GM19468 (cell line): ENCODE results near the gene PTPRR.

Source experiments
- ATAC-seq: cut with Tn5 transposase; IDR thresholded peaks from one replicate; pipeline ENCODE4 v1.9.1; 2021; ENCODE audit warnings: mild to moderate bottlenecking, moderate library complexity, moderate number of reproducible peaks; ENCODE audit not compliant: unreplicated experiment; ENCODE audit errors: extremely low read depth

PTPRR gene

DNA sequence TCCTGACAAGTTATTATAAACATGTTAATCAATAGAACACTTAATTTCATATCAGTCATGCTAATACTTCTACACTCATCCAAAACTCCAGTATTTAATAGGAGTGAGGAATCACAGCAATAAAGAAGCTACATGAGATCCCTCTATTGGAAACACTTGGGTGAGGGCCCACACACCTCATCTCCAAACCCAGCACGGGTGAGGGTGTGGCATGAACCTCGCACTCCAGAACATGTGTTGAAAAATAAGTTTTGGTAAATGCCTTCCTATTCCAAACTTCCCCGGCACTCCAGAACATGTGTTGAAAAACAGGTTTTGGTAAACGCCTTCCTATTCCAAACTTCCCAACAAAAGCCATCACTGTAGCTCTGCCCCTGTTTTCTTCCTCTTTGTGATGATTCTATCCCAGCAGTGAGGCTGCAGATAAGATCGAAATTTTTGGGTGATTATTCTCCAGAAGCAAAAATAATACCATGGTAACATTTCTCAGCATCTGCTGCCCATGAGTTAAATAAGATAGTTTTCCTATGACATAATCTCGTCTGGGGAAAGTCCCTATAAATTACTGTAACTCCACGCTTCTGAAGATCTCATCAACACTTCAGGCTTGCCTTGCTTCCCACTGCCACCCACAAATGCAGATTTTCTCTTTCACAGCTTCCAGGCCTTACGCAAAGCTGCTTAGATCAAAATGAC is 258.9 kb downstream of the PTPRR start:
- ATAC-seq = no peak

DNA sequence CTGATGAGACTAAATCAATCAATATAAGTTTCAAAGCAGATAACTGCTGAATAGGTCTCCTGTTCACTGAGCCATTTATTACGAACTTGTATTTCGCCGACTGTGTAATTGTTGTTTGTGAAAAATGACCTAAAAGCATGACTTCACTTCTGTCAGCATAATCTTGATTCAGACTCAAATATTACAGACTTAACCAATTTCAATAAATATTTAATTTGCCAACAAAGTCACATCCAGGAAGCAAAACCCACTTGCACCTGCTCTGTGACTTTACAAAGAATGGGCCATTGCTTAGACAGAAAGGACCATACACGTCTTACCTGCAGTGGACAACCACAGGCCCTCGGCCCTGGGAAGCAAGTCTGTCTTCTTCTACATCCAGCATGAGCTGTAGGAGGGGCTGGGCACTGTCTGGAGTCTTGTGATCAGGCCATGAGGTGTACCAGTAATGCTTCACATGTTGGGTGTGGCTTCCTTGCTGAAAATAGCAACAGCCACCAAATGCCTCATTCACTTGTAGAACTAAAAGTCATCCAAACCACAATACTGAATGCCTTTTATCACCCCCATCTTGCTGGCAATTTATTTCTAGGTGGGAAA is 259.8 kb downstream of the PTPRR start:
- no peak for ATAC-seq

DNA sequence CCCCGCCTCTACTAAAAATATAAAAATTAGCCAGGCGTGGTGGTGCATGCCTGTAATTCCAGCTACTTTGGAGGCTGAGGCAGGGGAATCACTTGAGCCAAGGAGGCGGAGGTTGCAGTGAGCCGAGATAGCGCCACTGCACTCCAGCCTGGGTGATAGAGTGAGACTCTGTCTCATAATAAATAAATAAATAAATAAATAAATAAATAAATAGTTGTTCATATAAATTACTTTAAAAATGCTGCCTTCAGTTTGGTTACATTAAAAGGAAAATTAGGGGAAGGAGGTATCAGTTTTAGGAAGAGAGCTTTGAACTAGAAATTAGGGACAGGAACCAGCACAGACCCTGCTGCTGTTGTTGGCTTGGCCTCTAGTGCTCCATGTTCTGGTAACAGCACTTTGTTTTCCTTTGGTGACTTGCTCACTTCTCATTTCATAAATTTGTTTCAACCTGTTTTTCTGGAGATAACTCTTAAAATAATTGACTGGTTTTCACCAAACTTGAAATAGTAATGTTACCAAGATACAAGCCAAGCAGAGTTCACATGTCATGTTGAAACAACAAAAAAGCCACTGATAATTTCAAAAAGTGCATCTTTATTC is 260.4 kb downstream of the PTPRR start:
- ATAC-seq = no peak

DNA sequence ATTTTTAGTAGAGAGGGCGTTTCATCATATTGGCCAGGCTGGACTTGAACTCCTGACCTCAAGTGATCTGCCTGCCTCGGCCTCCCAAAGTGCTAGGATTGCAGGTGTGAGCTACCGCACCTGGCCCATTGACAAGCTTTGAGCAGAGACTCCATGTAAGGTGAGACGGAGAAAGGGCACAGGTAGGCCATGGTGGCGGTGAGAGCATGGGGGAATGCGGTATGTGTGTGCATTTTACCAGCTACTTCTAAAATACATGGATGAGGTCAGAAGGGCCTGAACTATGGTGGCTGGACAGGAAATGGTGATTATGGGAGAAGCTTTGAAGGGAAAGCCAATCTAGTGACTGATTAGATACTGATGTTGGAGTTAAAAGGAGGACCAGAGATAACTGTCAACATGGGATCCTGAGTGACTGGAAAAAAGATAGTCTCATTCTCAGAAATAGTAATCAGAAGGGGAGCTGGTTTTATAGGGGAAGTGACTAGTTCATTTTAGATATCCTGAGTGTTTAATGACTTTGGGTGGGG is 261.4 kb downstream of the PTPRR start:
- no peak for ATAC-seq

DNA sequence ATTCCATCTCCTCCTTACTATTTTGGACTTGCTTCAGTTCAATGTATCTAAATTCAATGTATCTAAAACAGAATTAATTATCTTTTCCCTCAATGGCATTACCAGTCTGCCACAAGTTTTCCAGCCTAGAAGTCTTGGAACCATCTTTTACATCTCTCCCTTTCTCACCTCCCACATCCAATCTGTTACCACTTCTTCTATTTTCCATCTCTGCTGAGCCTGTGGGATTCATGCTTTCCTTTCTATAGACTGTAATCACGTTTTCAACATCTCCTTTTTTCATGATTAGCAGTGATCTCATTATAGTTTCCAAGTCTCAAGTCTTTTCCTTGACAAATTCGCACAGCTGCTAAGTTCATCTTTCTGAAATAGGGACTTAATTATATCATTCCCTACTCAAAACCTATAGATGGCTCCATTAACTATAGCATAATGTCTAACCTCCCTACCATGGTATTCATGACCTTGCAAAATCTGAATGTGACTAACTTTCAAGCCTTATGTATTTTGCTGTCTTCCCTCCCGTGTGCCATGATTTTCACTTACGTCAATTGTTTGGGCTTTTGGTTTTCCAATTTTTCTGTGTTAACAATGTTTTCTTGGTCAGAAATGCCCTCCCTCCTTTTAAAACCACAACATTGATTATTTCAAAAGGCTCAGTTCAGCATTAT is 262.8 kb downstream of the PTPRR start:
- ATAC-seq = no peak

DNA sequence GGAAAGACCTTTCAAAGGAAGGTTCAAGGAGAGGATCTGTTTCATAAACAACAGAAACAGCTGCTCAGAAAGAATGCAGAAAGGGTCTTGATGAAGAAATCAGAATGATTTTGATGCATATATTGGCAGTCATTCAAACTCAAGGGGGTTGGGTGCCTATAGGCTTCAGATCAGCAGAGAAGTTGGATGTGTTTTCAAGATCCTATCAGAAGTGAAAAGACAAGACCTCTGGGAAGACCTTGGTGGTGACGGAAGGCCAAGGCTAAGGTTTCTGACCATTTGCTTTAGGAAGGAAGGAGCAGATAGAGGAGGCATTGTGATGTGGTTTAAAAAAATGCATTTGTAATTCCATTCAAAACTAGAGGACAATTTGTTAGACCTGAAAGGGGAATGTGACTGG is 268.1 kb downstream of the PTPRR start:
- no peak for ATAC-seq

DNA sequence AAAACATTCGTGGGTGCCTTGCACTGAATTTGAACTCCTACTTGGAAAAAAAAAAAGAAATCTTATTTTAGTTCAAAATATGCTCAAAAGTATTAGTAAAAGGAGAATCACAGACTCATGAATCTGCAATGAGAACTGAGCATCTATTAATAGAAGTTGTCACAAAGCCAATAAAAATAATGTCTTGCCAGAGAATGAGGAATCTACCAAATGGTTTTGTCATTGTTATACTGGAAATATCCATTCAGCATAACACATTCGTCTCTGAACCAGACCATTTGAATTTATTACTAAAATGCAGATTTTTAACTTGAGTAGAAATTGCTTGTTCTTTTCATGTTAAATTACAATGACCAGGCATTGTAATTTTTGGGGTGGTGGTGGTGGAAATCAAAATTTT is 271.7 kb downstream of the PTPRR start:
- ATAC-seq = no peak

DNA sequence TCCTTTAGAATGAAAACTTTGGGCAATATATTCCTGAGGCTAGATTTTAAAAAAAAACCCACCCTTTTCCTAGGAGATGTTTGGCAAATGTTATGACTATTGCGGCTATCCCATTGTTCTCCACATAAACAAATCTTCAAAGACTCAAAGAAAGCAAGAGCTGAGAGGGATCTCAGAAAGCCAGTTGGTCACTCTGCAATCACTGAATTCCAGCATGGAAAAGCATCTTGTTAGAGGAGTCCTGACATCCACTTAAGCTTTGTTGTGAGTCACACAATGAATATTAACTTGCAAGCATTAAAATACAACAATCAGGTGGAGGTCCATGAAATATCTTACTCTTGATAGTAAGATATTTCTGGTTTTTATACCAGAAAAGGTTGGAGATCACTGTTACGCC is 272.3 kb downstream of the PTPRR start:
- ATAC-seq = no peak

DNA sequence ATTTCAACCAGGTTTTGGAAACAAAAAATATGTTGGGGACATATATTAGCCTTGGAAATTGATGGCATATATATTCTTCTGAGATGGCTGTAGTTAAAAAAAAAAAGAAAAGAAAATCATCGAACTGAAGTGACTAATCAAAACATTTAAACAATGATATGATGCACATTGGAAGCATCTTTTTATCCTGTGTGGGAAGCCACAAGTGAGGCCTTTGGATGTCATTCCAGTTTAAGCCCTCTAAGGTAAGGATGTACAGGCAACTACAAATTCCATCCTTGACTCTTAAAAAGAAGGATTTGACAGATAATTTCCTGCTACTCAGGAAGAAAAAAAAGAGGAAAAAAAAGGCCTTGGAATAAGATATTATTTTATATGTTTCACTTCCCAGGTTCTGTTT is 273.7 kb downstream of the PTPRR start:
- no peak for ATAC-seq

DNA sequence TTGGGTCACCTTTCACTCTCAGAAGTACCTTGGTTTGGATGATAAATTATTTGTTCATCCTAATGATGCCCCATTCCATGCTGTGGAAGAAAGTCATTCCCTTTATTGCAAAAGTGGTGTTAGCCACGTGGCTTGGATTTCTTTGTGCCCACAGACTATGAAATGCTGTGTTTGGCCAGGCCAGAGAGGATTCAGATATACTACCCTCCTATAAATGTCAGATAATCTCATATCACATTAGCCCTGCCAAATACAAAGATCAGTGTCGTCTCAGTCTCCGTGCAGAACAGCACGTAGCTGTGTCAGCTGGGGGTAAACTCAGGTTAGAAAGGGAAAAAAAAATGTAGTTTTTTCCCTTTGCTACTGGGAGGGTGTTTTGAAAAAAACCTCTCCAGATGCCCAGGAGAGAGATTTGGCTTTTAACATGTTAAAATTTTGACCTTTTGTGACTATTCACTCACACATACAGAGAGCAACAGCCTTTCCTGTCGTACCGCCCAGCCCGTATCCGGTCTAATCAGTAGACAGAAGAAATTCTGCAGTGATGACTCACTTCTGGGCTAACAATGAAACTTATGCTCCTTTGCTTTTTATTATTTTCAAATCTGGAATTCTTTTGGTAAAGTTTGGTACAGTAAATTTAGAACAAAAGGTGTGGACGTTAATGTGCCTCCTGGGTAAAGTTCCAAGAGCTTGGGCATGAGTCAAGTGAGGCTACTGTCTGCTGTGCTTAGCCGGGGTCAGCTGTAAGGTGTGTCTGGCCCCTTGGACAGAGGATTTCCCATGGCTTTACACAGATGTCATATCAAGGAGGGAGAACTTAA is 274.8 kb downstream of the PTPRR start:
- ATAC-seq = no peak

DNA sequence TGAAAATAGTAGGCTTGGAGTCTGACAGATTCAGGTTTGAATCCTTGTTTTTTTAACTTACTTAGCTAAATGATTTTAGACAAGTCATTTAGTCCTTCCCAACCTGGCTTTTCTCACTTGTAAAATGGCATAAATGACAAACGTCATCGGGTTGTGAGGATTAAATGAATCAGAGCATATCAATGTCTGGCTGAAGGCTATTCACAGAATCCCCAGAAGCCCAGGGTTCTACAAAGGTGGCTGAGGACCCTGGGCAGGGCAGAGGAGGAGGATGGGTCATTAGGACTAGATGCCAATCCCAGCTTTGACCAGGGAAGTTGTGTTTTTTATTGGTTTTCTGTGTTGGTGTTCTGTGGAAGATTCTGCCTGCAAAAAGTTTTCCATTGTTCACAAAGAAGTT is 275.7 kb downstream of the PTPRR start:
- ATAC-seq = no peak

DNA sequence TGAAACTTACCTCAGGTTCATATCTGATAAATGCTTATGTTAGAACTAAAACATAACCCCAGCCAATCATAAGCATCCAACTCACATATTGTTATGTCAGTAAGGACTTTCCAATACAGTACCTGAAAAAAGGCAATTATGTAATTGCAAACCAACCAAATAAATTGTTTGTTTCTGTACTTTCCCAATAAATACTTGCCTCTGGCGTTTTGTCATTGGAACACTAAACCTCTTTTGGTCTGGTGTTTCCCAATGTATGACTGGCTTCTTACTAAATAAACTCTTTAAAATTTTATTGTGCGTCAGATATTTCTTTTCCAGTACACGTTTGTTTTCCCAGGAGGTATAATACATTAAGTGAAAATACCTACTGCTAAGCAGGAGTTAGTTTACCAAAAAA is 276.6 kb downstream of the PTPRR start:
- ATAC-seq = no peak

DNA sequence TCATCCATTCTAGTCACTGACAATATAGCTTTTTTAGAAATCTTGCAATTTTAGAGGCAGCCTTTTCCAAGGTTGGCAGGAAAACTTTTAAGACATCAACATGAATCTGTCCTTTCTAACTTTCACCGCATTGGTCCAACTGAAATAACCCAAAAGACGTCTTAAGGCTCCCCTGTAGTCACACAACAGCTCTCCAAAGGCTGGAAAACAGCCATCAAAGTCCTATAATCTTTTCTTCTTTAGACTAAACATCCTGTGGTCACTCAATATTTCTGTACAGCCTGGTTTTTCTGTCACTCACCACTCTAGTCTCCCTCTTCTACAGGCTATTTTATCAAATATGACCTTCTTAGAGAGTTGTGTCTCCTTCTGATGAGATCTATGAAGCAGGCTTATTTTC is 278.8 kb downstream of the PTPRR start:
- ATAC-seq = no peak

DNA sequence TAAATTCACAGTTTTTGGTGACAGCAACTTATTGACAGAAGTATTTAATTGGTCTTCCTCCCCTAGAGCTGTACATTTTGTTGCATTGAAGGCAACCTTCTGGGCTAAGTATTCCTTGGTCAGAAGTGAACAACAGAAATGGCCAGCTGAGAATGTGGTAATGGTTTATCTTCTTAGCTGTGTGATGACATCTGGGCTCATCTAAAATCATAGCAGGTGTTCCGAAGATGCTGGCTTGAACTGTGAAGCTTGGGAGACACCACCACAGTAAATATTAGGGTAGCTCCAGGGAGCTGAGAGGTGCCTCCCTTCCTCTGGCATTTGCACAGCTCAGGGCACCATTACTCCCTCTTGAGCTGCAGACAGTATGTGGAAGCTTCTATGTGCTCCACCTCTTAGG is 279.6 kb downstream of the PTPRR start:
- ATAC-seq = no peak

DNA sequence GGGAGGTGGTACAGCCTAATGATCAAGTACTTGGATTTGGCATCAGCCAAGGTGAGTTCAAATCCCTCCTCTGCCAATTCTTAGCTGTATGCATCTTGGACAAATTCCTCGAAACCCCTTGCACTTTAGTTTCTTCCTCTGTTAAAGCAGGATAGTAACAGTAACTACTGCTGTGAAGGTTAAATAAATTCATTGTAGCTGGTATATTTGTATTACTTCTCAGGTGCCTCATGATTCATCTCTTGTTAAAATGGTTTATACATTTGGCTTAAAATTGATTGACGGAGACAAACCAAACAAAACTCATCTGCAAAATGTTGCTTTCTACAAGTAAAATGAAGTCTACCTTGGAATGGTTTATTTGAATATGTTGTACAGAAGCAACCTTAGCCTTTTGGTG is 281.0 kb downstream of the PTPRR start:
- ATAC-seq = no peak

DNA sequence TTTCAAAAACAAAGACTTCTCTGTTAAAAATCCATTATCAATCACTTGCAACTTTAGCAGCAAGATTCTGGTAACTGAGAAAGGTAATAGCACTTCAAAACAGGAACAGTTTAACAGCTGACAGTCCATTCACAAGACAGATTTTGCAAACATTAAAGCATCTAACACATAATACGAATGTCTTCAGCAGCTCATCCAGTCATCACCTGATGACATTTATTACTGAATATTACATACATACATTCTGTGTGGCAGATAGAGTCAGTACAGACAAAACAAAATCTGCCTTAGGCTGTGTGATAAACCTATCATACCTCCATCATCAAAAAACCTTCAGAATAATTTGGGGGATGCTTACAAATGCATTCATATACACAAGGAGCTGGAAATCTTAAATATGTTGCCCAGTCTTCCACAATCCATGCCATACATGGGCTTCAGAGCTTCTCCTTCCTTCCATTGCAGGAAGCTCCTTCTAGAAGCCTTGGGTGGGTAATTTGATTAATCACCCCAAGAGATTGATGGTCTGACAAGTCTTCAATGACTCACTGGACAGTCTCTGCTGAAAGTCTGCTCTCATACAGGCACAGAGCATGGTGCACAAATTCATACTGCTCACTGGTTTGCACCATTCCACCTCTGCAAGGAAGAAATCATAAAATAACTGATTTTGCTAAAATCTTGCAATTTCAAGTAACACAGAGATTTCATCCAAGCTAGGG is 281.7 kb downstream of the PTPRR start:
- no peak for ATAC-seq

DNA sequence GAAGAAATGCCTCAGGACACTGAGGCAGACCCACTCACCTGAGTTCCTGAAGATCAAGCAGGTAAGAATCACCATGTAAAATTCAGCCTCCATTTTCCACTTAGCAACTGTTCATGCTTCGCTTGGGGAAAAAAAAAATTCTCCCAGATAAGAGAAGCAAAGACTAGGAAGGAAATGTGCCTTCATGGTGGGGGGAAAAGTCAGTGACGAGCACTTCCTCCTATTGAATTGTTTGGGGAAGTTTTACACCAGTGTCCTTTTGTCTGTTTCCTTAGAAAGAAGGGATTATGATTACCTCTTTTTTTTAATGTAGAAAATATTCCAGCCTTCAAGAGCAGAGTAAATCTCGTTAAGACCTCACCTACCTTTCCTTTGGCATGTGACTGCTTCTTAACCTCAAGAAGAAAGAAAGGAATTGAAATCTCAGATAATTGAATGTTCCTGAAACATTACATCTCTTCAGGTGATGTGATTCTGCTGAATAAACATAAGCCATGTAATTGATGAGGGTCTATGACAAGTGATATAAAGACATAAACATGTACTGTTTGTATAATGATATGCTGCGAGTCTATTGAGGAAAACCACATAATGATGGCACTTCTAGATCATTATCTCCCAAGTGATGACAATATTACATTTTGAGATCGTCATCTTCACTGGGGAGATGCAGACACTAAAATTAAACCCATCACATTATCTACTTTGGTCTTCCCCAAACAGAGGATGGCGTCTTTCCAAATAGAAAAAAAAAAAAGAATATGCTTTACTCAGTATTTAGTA is 283.0 kb downstream of the PTPRR start, which contains the start of gene PTPRB:
PTPRB (minus strand) TSS at position 127 of the 783 bp plus-strand sequence; CDS start at position 93, 34 bp downstream.
- no peak for ATAC-seq

DNA sequence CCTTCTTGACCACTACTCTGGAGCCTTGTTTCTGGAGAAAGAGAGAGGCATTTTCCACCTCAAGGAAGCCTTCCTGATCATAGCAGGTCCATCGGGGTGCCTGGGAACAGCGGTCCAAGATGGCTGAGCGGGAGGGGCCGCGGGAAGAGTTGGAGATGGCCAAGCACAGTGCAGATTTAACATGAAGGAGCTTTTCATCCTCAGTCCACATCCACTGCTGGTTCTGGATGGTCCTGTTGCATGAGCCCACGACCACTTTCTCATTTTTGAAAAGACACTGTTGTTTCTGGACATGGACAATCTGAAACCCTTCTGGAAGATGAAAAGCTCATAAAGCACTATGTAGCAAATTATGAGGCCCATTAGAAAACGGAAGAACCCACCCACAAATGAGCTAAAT is 284.8 kb downstream of the PTPRR start:
- ATAC-seq = no peak
